K562 (cell line): ENCODE data around the gene TARP.
A peak's percentile ranks its signal among the peaks of the same experiment; 100 is the strongest.

Experiments
- ATAC-seq: fragments of 200-7000 bp; cut with Tn5 transposase; 3 replicates; pipeline ENCODE4 v1.9.1; 2020; ENCODE audit warnings: moderate library complexity
- BruUV-seq: library from RNA; stranded (reverse); fragments of 400-500 nt; replicated peaks from 2 replicates; lab custom pipeline; 2021; lab: Mats Ljungman, UMichigan
- CTCF ChIA-PET: fragments of 300-600 bp; formaldehyde crosslinking; extraction: SDS; loops from one replicate; lab custom pipeline; 2021; ENCODE audit warnings: low intra/inter-chr PET ratio; lab: Yijun Ruan, JAX
- POLR2A ChIA-PET: fragments of 300-600, 350-650 bp; sonication (Branson Sonifier 250); formaldehyde crosslinking; extraction: SDS; loops from one replicate; lab custom pipeline; 2021; ENCODE audit warnings: antibody characterized with exemption, inconsistent platforms; lab: Yijun Ruan, JAX
- DNase-seq, 4 experiments: peaks; one replicate each; pipeline versions ENCODE4 v3.0.0 to v3.0.0-alpha.2; 2011 to 2018; ENCODE audit warnings: low spot score in 3 of 4, mixed read lengths in 3 of 4; ENCODE audit errors: extremely low read depth in 1 of 4
- FAIRE-seq: peaks from 2 replicates; lab custom pipeline; 2011; peaks lifted over from hg19 to GRCh38; lab: Jason Lieb, UNC
- H2AFZ ChIP-seq: 2 replicates; pipeline ENCODE4 v1.6.0; 2011; ENCODE audit warnings: low read depth, low read length, control low read depth, inconsistent platforms
- H3K27ac ChIP-seq: fragments of 200-600 bp; 3 replicates; pipeline ENCODE4 v1.8.0; 2011; ENCODE audit warnings: low read depth, mild to moderate bottlenecking, control low read depth, inconsistent platforms, low read length, moderate library complexity, mixed read lengths; ENCODE audit errors: extremely low read depth
- H3K27me3 ChIP-seq, 2 experiments: fragments of 300-600 bp in 1 of 2; 2 replicates in 1 of 2; 3 replicates in 1 of 2; pipeline versions ENCODE4 v1.6.0 to v1.8.0; 2011; ENCODE audit warnings: inconsistent platforms in 2 of 2, low read length in 2 of 2, mild to moderate bottlenecking in 1 of 2, mixed read lengths in 1 of 2, moderate library complexity in 1 of 2; ENCODE audit not compliant: control insufficient read depth in 2 of 2, insufficient read depth in 2 of 2
- H3K36me3 ChIP-seq: fragments of 300-600 bp; 3 replicates; pipeline ENCODE4 v1.8.0; 2011; ENCODE audit warnings: mild to moderate bottlenecking, low read length, inconsistent platforms; ENCODE audit not compliant: control insufficient read depth, insufficient read depth
- H3K4me1 ChIP-seq, 2 experiments: fragments of 200-600 bp in 1 of 2; replicated peaks in 1 of 2; 2 replicates in 1 of 2; 3 replicates in 1 of 2; pipeline versions ENCODE4 v1.5.1 to v1.8.0; 2011; ENCODE audit warnings: inconsistent platforms in 2 of 2, low read length in 2 of 2, mild to moderate bottlenecking in 1 of 2, mixed read lengths in 1 of 2, moderate library complexity in 1 of 2; ENCODE audit not compliant: control insufficient read depth in 2 of 2, insufficient read depth in 2 of 2
- H3K4me2 ChIP-seq: 2 replicates; pipeline ENCODE4 v1.6.1; 2011; ENCODE audit warnings: low read length, control low read depth, inconsistent platforms, mixed read lengths; ENCODE audit not compliant: insufficient read depth
- H3K4me3 ChIP-seq: fragments of 200-600 bp; sonication (generic), shearing (Covaris generic); 2 replicates; pipeline ENCODE4 v1.5.1; 2016; ENCODE audit warnings: control low read depth, inconsistent platforms
- H3K79me2 ChIP-seq: fragments of 200-600 bp; 3 replicates; pipeline ENCODE4 v1.8.0; 2011; ENCODE audit warnings: low read length, inconsistent platforms; ENCODE audit not compliant: control insufficient read depth, insufficient read depth
- H3K9ac ChIP-seq, 2 experiments: 2 replicates each; pipeline versions ENCODE4 v1.6.0 to v1.6.1; 2011; ENCODE audit warnings: low read depth in 2 of 2, low read length in 2 of 2, control low read depth in 1 of 2, inconsistent platforms in 1 of 2, mild to moderate bottlenecking in 1 of 2, mixed read lengths in 1 of 2; ENCODE audit not compliant: insufficient read depth in 1 of 2
- H3K9me1 ChIP-seq: one replicate; pipeline ENCODE4 v1.6.0; 2011; ENCODE audit warnings: inconsistent platforms, mild to moderate bottlenecking, low read length, moderate library complexity; ENCODE audit not compliant: control insufficient read depth, insufficient read depth
- H3K9me3 ChIP-seq: replicated peaks from 2 replicates; pipeline ENCODE4 v1.5.1; 2011; ENCODE audit warnings: low read depth, low read length, inconsistent platforms; ENCODE audit not compliant: control insufficient read depth, insufficient read depth
- H4K20me1 ChIP-seq: replicated peaks from 2 replicates; pipeline ENCODE4 v1.6.1; 2011; ENCODE audit warnings: low read length, inconsistent platforms, mixed read lengths; ENCODE audit not compliant: control insufficient read depth, insufficient read depth
- CEBPB ChIP-seq: fragments of 450-650 bp; IDR thresholded peaks from 2 replicates; pipeline ENCODE4 v1.6.1; 2016; ENCODE audit warnings: missing genetic modification characterization, missing compliant biosample characterization
- CHD4 ChIP-seq: fragments of 200-600 bp; sonication (generic); IDR thresholded peaks from 3 replicates; pipeline ENCODE4 v1.6.1; 2012; ENCODE audit warnings: low read depth, mild to moderate bottlenecking, mixed read lengths, low read length, inconsistent platforms; ENCODE audit not compliant: insufficient read depth, insufficient replicate concordance, poor library complexity, severe bottlenecking
- MIER1 ChIP-seq: fragments of 450-650 bp; IDR thresholded peaks from 2 replicates; pipeline ENCODE4 v1.6.1; 2016; ENCODE audit warnings: antibody characterized with exemption, mild to moderate bottlenecking, low read depth
- SPI1 ChIP-seq: IDR thresholded peaks from 2 replicates; pipeline ENCODE4 v1.6.1; 2011; ENCODE audit warnings: low read depth, low read length, control low read depth, borderline replicate concordance
- ZNF740 ChIP-seq, 3 experiments: fragments of 200-800 bp in 1 of 3; sonication (Bioruptor generic) in 1 of 3; sonication (generic) in 1 of 3; formaldehyde crosslinking in 1 of 3; IDR thresholded peaks; 2 replicates each; pipeline versions ENCODE4 v1.6.1 to v1.8.0; 2016 to 2022; ENCODE audit warnings: mild to moderate bottlenecking in 2 of 3, missing compliant biosample characterization in 2 of 3, missing genetic modification characterization in 2 of 3, missing genetic modification reagents in 1 of 3
- WGBS: fragments of 100-300 bp; shearing (Covaris generic); methylation state at CpG from one replicate; pipeline ENCODE4 v1.1.6; 2016; ENCODE audit warnings: low coverage, mixed read lengths; ENCODE audit not compliant: insufficient coverage; ENCODE audit errors: missing lambda C conversion rate; 5-methylcytosine and 5-hydroxymethylcytosine counted together
- in situ Hi-C: fragments of 300-500 bp; cut with MboI; formaldehyde crosslinking; loops from 4 replicates; pipeline ENCODE4 v1.15.0; 2018; ENCODE audit warnings: inconsistent platforms, mixed read lengths
- intact Hi-C: fragments of 100-400 bp; cut with micrococcal nuclease; formaldehyde crosslinking; loops from 2 replicates; pipeline ENCODE4 v1.14.2; 2022
- TF ChIP-seq, protein P1 (sequence below): fragments of 450-650 bp; IDR thresholded peaks from 2 replicates; pipeline ENCODE4 v1.6.1; 2016; ENCODE audit warnings: mild to moderate bottlenecking, moderate library complexity
- TF ChIP-seq, protein P2 (sequence below): fragments of 250-450 bp; sonication (Bioruptor Pico); IDR thresholded peaks from 2 replicates; pipeline ENCODE4 v1.5.0; 2022; ENCODE audit warnings: mild to moderate bottlenecking

Gene TARP

DNA sequence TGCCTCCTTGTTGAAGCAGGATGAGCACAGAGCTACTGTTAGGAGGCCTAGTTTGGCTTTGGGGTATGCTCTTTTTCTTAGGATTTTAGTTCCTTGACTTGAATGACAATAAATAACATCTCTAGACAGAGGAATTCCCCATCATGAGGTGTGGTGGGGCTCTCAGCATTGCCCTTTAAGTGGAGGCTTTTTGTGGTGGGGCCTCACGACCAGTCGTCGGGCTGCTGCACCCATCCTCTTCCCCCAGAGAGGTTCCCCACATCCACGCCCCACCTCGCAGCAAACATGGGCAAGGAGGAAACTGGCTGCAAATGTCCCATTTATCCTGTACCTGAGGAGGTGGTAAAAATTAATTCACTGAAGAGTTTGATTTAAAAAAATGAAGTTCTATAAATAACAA is 36.1 kb upstream of the TARP start:
- Histone ChIP-seq H4K20me1 (no peaks in the 10 kb centered on the region), H3K4me2 (no peak overlapping the region), H3K79me2 (peaks cover 4% of the 10 kb centered on the region; the same call in 1 of the 3 replicates), H3K27ac (no peak overlapping the region), H3K4me3 (no peak overlapping the region), H3K36me3 (no peaks in the 10 kb centered on the region), H3K9ac (no peak overlapping the region), H3K9me1 (no peaks in the 10 kb centered on the region), H2AFZ (peak overlapping the region; percentile 19; the same call in 1 of the 2 replicates), H3K4me1 (peaks cover 5 to 7% of the 10 kb centered on the region in 2 experiments), H3K27me3 (peaks cover 0 to 6% of the 10 kb centered on the region in 2 experiments; a peak in 2 of 5 replicates), H3K9me3 (no peaks in the 10 kb centered on the region)
- intact Hi-C loops: no loop called here
- BruUV-seq: no TSS peak
- 76% methylated on average over 5 of the region's 5 CpGs for whole genome bisulfite sequencing
- ATAC-seq: no peak
- DNase-seq: no peak
- ChIA-PET CTCF (no interaction called here), POLR2A (interaction anchor here (0.5 to 1.8 kb wide), 6 partner anchors 8 to 94 kb away, joined by 3 to 5 read pairs (median 4); no protein-coding TSS in a partner anchor)
- FAIRE-seq: no peak
- in situ Hi-C loops: no loop called here
- TF ChIP-seq SPI1 (no peak), CEBPB (tag) (no peak), ZNF740 (CRISPR knock-in tag; IDR thresholded peaks at IDR 0.05) (no peak), ZNF740 (tag; IDR thresholded peaks at IDR 0.05) (no peak), CHD4 (no peak), MIER1 (no peak)
- TF ChIP-seq, protein P1, sequence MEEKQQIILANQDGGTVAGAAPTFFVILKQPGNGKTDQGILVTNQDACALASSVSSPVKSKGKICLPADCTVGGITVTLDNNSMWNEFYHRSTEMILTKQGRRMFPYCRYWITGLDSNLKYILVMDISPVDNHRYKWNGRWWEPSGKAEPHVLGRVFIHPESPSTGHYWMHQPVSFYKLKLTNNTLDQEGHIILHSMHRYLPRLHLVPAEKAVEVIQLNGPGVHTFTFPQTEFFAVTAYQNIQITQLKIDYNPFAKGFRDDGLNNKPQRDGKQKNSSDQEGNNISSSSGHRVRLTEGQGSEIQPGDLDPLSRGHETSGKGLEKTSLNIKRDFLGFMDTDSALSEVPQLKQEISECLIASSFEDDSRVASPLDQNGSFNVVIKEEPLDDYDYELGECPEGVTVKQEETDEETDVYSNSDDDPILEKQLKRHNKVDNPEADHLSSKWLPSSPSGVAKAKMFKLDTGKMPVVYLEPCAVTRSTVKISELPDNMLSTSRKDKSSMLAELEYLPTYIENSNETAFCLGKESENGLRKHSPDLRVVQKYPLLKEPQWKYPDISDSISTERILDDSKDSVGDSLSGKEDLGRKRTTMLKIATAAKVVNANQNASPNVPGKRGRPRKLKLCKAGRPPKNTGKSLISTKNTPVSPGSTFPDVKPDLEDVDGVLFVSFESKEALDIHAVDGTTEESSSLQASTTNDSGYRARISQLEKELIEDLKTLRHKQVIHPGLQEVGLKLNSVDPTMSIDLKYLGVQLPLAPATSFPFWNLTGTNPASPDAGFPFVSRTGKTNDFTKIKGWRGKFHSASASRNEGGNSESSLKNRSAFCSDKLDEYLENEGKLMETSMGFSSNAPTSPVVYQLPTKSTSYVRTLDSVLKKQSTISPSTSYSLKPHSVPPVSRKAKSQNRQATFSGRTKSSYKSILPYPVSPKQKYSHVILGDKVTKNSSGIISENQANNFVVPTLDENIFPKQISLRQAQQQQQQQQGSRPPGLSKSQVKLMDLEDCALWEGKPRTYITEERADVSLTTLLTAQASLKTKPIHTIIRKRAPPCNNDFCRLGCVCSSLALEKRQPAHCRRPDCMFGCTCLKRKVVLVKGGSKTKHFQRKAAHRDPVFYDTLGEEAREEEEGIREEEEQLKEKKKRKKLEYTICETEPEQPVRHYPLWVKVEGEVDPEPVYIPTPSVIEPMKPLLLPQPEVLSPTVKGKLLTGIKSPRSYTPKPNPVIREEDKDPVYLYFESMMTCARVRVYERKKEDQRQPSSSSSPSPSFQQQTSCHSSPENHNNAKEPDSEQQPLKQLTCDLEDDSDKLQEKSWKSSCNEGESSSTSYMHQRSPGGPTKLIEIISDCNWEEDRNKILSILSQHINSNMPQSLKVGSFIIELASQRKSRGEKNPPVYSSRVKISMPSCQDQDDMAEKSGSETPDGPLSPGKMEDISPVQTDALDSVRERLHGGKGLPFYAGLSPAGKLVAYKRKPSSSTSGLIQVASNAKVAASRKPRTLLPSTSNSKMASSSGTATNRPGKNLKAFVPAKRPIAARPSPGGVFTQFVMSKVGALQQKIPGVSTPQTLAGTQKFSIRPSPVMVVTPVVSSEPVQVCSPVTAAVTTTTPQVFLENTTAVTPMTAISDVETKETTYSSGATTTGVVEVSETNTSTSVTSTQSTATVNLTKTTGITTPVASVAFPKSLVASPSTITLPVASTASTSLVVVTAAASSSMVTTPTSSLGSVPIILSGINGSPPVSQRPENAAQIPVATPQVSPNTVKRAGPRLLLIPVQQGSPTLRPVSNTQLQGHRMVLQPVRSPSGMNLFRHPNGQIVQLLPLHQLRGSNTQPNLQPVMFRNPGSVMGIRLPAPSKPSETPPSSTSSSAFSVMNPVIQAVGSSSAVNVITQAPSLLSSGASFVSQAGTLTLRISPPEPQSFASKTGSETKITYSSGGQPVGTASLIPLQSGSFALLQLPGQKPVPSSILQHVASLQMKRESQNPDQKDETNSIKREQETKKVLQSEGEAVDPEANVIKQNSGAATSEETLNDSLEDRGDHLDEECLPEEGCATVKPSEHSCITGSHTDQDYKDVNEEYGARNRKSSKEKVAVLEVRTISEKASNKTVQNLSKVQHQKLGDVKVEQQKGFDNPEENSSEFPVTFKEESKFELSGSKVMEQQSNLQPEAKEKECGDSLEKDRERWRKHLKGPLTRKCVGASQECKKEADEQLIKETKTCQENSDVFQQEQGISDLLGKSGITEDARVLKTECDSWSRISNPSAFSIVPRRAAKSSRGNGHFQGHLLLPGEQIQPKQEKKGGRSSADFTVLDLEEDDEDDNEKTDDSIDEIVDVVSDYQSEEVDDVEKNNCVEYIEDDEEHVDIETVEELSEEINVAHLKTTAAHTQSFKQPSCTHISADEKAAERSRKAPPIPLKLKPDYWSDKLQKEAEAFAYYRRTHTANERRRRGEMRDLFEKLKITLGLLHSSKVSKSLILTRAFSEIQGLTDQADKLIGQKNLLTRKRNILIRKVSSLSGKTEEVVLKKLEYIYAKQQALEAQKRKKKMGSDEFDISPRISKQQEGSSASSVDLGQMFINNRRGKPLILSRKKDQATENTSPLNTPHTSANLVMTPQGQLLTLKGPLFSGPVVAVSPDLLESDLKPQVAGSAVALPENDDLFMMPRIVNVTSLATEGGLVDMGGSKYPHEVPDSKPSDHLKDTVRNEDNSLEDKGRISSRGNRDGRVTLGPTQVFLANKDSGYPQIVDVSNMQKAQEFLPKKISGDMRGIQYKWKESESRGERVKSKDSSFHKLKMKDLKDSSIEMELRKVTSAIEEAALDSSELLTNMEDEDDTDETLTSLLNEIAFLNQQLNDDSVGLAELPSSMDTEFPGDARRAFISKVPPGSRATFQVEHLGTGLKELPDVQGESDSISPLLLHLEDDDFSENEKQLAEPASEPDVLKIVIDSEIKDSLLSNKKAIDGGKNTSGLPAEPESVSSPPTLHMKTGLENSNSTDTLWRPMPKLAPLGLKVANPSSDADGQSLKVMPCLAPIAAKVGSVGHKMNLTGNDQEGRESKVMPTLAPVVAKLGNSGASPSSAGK: no peak
- TF ChIP-seq, protein P2, sequence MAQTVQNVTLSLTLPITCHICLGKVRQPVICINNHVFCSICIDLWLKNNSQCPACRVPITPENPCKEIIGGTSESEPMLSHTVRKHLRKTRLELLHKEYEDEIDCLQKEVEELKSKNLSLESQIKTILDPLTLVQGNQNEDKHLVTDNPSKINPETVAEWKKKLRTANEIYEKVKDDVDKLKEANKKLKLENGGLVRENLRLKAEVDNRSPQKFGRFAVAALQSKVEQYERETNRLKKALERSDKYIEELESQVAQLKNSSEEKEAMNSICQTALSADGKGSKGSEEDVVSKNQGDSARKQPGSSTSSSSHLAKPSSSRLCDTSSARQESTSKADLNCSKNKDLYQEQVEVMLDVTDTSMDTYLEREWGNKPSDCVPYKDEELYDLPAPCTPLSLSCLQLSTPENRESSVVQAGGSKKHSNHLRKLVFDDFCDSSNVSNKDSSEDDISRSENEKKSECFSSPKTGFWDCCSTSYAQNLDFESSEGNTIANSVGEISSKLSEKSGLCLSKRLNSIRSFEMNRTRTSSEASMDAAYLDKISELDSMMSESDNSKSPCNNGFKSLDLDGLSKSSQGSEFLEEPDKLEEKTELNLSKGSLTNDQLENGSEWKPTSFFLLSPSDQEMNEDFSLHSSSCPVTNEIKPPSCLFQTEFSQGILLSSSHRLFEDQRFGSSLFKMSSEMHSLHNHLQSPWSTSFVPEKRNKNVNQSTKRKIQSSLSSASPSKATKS: no peak
